Hematopoietic multipotent progenitor cell (in vitro differentiated cells): ENCODE data around the gene GTF3A. TPM values are rescaled to one million over a fixed set of nuclear protein-coding genes. Genes with fewer than 3 reads are reported as not detected.

ENCODE experiments used
- DNase-seq, 3 donors: peaks; one replicate each; pipeline ENCODE4 v3.0.0-alpha.2; 2011 to 2015; ENCODE audit warnings: low read depth in 2 of 3, low spot score in 2 of 3
- total RNA-seq: library from RNA; depleted of rRNA; stranded (reverse); fragments of >200 nt; gene quantifications from one replicate; pipeline ENCODE4 v1.2.3, GENCODE V29; 2012

GTF3A gene
- total RNA-seq, 1 donor, result 164 TPM

- DNase-seq, result peak in 2 of 3 donors; percentile 84 to 93
Measured at GRCh38 chr13:27446986-27447583, 22.7 kb downstream of the GTF3A start.

- DNase-seq, result no peak
Measured at GRCh38 chr13:27448308-27448707, 23.9 kb downstream of the GTF3A start.

- DNase-seq, result no peak
Measured at GRCh38 chr13:27449081-27449603, 24.7 kb downstream of the GTF3A start.

- DNase-seq, result peak; percentile 96 to 98 (median 97)
Measured at GRCh38 chr13:27449936-27450828, 25.8 kb downstream of the GTF3A start, which contains the start of gene MTIF3. MTIF3 (minus strand) TSS chr13:27450564; CDS start chr13:27440448, 10,116 bp downstream.

GRCh38 chr13:27450921-27451471 lies 26.6 kb downstream of the GTF3A start:
- peak in 1 of 3 donors; percentile 61 for DNase-seq

GRCh38 chr13:27455331-27455855 lies 31.0 kb downstream of the GTF3A start:
- peak in 1 of 3 donors; percentile 40 for DNase-seq

GRCh38 chr13:27461940-27462584 lies 37.6 kb downstream of the GTF3A start:
- no peak for DNase-seq

GRCh38 chr13:27463500-27463899 lies 39.1 kb downstream of the GTF3A start:
- no peak for DNase-seq

- no peak for DNase-seq
Measured at GRCh38 chr13:27465611-27466010, 41.2 kb downstream of the GTF3A start.

GRCh38 chr13:27466513-27466912 lies 42.1 kb downstream of the GTF3A start:
- peak in 1 of 3 donors; percentile 25 for DNase-seq

- DNase-seq, result no peak
Measured at GRCh38 chr13:27470075-27470820, 45.8 kb downstream of the GTF3A start.

- no peak for DNase-seq
Measured at GRCh38 chr13:27472441-27472840, 48.0 kb downstream of the GTF3A start.

- DNase-seq, result no peak
Measured at GRCh38 chr13:27472941-27473340, 48.5 kb downstream of the GTF3A start.

- no peak for DNase-seq
Measured at GRCh38 chr13:27474751-27475268, 50.4 kb downstream of the GTF3A start.

GRCh38 chr13:27476943-27477703 lies 52.7 kb downstream of the GTF3A start:
- DNase-seq, result peak in 2 of 3 donors; percentile 3 to 34

- DNase-seq, result peak in 2 of 3 donors; percentile 9 to 19
Measured at GRCh38 chr13:27481766-27482165, 57.3 kb downstream of the GTF3A start.

GRCh38 chr13:27482983-27483382 lies 58.6 kb downstream of the GTF3A start:
- DNase-seq, result peak in 2 of 3 donors; percentile 15 to 42

GRCh38 chr13:27483421-27483820 lies 59.0 kb downstream of the GTF3A start:
- DNase-seq, result no peak
